ENCODE results near the gene EZR.

EZR gene

DNA sequence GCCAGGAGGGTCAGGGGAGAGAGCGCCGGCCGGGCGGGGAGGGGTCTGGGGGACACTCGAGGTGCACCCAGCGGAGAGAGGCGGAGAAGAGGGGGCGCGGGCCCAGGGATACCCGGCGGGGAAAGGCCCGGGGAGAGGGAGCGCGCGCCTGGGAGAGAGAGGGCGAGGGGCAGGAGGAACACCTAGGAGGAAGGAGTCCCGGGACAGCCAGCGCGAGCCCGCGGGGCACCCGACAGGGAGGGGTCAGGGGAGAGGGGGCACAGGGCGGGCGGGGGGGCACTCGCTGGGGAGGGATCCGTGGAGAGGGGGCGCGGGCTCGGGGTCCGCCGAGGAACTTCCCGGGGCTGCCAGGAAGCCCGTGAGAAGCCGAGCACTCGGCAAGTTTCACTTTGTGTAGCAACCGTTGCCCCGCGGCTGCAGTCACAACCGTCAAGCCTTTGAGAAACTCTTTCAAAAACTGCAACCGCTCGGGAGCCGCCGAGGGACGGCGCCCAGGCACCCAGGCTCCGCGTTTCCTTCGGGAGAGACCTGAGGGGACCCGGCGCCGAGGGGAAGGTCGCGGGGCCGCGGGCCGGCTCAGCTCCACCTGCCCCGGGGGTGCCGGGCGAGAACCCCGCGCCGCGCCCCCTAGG is 471 bp downstream of the EZR start:
- peak overlapping the region; percentile 98 for H2BK5ac ChIP-seq (ENCODE audit: low read depth, low read length, poor library complexity)
- peak; percentile 81 to 92 for DNase-seq
- no CpG with 5 or more reads among the region's 63 CpGs for WGBS (ENCODE audit: extremely low coverage, insufficient coverage, insufficient read length)

DNA sequence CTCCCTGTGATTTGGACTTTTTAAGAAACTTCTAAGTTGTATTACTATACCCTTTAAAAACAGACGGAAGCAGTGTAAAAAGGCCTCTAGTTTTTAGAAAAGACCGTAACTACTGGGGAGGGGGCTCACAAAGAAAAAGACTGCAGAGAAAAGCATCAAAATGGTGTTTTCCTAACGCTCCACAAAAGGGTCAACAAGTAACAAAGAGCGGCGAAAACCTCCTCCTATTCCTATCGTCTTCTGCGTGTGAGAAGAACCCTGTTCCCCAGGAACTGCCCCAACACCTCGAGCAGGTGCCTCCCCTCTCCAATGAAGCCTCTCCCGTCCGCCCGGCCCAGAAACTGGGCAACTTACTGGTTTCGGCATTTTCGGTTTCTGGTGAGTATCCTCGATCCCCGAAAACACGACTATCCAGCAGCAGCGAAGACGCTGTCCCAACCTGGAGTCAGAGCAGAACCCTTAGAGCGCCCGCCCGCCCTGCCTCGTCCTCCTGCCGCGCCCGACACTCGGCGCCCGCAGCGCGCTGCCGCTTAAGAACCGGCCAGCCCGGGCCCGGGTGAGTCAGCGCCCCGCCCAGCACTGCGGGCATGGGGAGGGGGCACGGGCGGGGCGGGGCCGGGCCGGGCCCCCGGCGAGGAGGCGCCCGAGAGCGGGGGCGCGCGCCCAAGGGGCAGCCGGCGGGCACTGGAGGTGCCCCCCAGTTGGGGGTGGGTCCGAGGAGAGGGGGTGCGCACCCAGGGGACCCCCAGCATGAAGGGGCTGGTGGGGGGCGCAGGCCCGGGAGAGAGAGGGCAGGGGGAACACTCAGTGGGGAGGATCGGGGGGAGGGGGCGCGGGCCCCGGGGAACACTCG is 1.2 kb downstream of the EZR start:
- Histone ChIP-seq H2AK5ac (ENCODE audit: low read length) (no peak overlapping the region), H4K8ac (ENCODE audit: low read depth, low read length) (peak overlapping the region; percentile 73), H3K4ac (ENCODE audit: low read depth, low read length) (peak overlapping the region; percentile 90), H3K23ac (ENCODE audit: low read length) (no peak overlapping the region), H3K27ac (ENCODE audit: low read depth, low read length) (peak overlapping the region; percentile 94), H2BK5ac (ENCODE audit: low read depth, low read length, poor library complexity) (peak overlapping the region; percentile 96), H2AFZ (ENCODE audit: insufficient read depth, low read length, poor library complexity) (no peak overlapping the region), H3K4me1 (ENCODE audit: control insufficient read depth in 1 of 2, insufficient read depth in 2 of 2, low read length in 2 of 2) (peaks cover 7 to 22% of the 10 kb centered on the region in 2 experiments), H2BK12ac (ENCODE audit: low read length) (no peak overlapping the region), H3K4me2 (ENCODE audit: low read length) (peak overlapping the region; percentile 73), H3K14ac (ENCODE audit: low read length) (peak overlapping the region; percentile 96), H3K9me3 (ENCODE audit: insufficient read depth, low read depth, low read length) (peaks cover 2% of the 10 kb centered on the region), H4K12ac (ENCODE audit: low read depth, low read length) (no peak overlapping the region), H3K79me1 (ENCODE audit: low read length) (peaks cover 16% of the 10 kb centered on the region), H3K27me3 (ENCODE audit: insufficient read depth, low read length) (no peaks in the 10 kb centered on the region), H3K18ac (ENCODE audit: low read length) (peak overlapping the region; percentile 97), H2BK120ac (ENCODE audit: insufficient read depth, low read length, poor library complexity) (peak overlapping the region; percentile 92), H3K36me3 (ENCODE audit: control insufficient read depth in 1 of 2, insufficient read depth in 2 of 2, low read length in 2 of 2) (peaks cover 18% of the 10 kb centered on the region in 2 experiments), H3K9ac (ENCODE audit: low read length) (peak overlapping the region; percentile 95), H3K79me2 (ENCODE audit: control insufficient read depth, insufficient read depth, low read length, poor library complexity) (peaks cover 32% of the 10 kb centered on the region), H4K91ac (ENCODE audit: low read depth, low read length) (peak overlapping the region; percentile 89), H3K4me3 (ENCODE audit: low read depth, low read length) (peak overlapping the region; percentile 87)
- no CpG with 5 or more reads among the region's 61 CpGs for WGBS (ENCODE audit: extremely low coverage, insufficient coverage, insufficient read length)
- DNase-seq: peak; percentile 85 to 91

More for the DNA sequence above, 471 bp downstream of the EZR start:
- peak overlapping the region; percentile 92 for H2BK120ac ChIP-seq (ENCODE audit: insufficient read depth, low read length, poor library complexity)
- H3K9ac ChIP-seq (ENCODE audit: low read length): peak overlapping the region; percentile 96
- H3K18ac ChIP-seq (ENCODE audit: low read length): peak overlapping the region; percentile 97
- H3K9me3 ChIP-seq (ENCODE audit: insufficient read depth, low read depth, low read length): no peaks in the 10 kb centered on the region
- peaks cover 27% of the 10 kb centered on the region for H3K79me2 ChIP-seq (ENCODE audit: control insufficient read depth, insufficient read depth, low read length, poor library complexity)
- H3K14ac ChIP-seq (ENCODE audit: low read length): peak overlapping the region; percentile 96
- peak overlapping the region; percentile 94 for H4K8ac ChIP-seq (ENCODE audit: low read depth, low read length)
- H3K23ac ChIP-seq (ENCODE audit: low read length): no peak overlapping the region
- H3K27me3 ChIP-seq (ENCODE audit: insufficient read depth, low read length): no peaks in the 10 kb centered on the region
- peak overlapping the region; percentile 97 for H4K91ac ChIP-seq (ENCODE audit: low read depth, low read length)
- H3K4me2 ChIP-seq (ENCODE audit: low read length): peak overlapping the region; percentile 81
- peaks cover 12 to 13% of the 10 kb centered on the region in 2 experiments for H3K36me3 ChIP-seq (ENCODE audit: control insufficient read depth in 1 of 2, insufficient read depth in 2 of 2, low read length in 2 of 2)
- H2AK5ac ChIP-seq (ENCODE audit: low read length): peak overlapping the region; percentile 72
- peaks cover 16% of the 10 kb centered on the region for H3K79me1 ChIP-seq (ENCODE audit: low read length)
- H4K12ac ChIP-seq (ENCODE audit: low read depth, low read length): peak overlapping the region; percentile 97
- H3K4me1 ChIP-seq (ENCODE audit: control insufficient read depth in 1 of 2, insufficient read depth in 2 of 2, low read length in 2 of 2): peaks cover 7 to 17% of the 10 kb centered on the region in 2 experiments
- H3K4me3 ChIP-seq (ENCODE audit: low read depth, low read length): peak overlapping the region; percentile 87
- H3K27ac ChIP-seq (ENCODE audit: low read depth, low read length): peak overlapping the region; percentile 94
- no peak overlapping the region for H2BK12ac ChIP-seq (ENCODE audit: low read length)
- peak overlapping the region; percentile 92 for H3K4ac ChIP-seq (ENCODE audit: low read depth, low read length)
- peak overlapping the region; percentile 59 for H2AFZ ChIP-seq (ENCODE audit: insufficient read depth, low read length, poor library complexity)

DNA sequence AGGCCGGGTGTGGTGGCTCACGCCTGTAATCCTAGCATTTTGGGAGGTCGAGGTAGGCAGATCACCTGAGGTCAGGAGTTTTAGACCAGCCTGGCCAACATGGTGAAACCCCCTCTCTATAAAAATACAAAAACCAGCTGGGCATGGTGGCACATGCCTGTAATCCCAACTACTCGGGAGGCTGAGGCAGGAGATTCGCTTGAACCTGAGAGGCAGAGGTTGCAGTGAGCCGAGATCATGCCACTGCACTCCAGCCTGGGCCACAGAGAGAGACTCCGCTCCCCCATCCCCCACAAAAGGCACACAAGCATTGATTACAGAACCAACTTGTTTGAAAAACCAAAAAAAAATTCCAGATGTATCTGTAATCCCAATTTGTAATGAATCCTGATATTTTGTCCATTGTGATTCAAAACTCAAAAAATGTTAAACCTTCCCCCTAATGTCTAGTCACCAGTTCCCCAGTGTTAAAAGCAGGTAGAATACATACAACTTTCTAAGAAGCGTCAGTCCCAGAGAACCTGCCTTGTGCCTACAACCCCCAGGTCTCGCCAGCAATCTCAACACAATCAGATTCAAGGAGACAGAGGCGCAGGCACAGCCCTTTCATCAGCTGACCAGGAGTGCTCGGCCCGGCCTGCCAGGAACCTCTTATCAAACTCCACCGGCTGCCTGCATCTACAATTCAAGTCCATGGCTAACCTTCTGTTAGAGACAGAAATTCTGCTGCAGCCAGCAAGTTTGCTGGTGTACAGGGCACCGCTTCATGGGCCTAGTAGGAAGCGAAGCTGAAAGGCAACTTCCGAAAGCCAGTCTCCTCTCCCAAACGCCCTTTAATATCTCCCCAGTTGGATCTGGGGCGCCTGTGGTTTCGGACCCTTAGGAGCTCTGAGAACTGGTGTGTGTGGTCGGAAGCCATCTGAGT is 2.1 kb downstream of the EZR start:
- Histone ChIP-seq H2BK5ac (ENCODE audit: low read depth, low read length, poor library complexity) (peak overlapping the region; percentile 1), H3K23ac (ENCODE audit: low read length) (no peak overlapping the region), H4K8ac (ENCODE audit: low read depth, low read length) (no peak overlapping the region), H4K12ac (ENCODE audit: low read depth, low read length) (no peak overlapping the region), H3K4me1 (ENCODE audit: control insufficient read depth in 1 of 2, insufficient read depth in 2 of 2, low read length in 2 of 2) (peaks cover 7 to 26% of the 10 kb centered on the region in 2 experiments), H3K4ac (ENCODE audit: low read depth, low read length) (peak overlapping the region; percentile 75), H3K36me3 (ENCODE audit: control insufficient read depth in 1 of 2, insufficient read depth in 2 of 2, low read length in 2 of 2) (peaks cover 22 to 23% of the 10 kb centered on the region in 2 experiments), H2AFZ (ENCODE audit: insufficient read depth, low read length, poor library complexity) (no peak overlapping the region), H2BK120ac (ENCODE audit: insufficient read depth, low read length, poor library complexity) (no peak overlapping the region), H4K91ac (ENCODE audit: low read depth, low read length) (no peak overlapping the region), H2BK12ac (ENCODE audit: low read length) (no peak overlapping the region), H3K9me3 (ENCODE audit: insufficient read depth, low read depth, low read length) (peaks cover 2% of the 10 kb centered on the region), H3K18ac (ENCODE audit: low read length) (no peak overlapping the region), H3K79me2 (ENCODE audit: control insufficient read depth, insufficient read depth, low read length, poor library complexity) (peaks cover 36% of the 10 kb centered on the region), H2AK5ac (ENCODE audit: low read length) (no peak overlapping the region), H3K79me1 (ENCODE audit: low read length) (peaks cover 16% of the 10 kb centered on the region), H3K14ac (ENCODE audit: low read length) (no peak overlapping the region), H3K4me3 (ENCODE audit: low read depth, low read length) (peak overlapping the region; percentile 87), H3K27ac (ENCODE audit: low read depth, low read length) (peak overlapping the region; percentile 94), H3K4me2 (ENCODE audit: low read length) (peak overlapping the region; percentile 73), H3K9ac (ENCODE audit: low read length) (peak overlapping the region; percentile 95), H3K27me3 (ENCODE audit: insufficient read depth, low read length) (no peaks in the 10 kb centered on the region)
- no CpG with 5 or more reads among the region's 20 CpGs for WGBS (ENCODE audit: extremely low coverage, insufficient coverage, insufficient read length)
- DNase-seq: peak; percentile 66 to 68

DNA sequence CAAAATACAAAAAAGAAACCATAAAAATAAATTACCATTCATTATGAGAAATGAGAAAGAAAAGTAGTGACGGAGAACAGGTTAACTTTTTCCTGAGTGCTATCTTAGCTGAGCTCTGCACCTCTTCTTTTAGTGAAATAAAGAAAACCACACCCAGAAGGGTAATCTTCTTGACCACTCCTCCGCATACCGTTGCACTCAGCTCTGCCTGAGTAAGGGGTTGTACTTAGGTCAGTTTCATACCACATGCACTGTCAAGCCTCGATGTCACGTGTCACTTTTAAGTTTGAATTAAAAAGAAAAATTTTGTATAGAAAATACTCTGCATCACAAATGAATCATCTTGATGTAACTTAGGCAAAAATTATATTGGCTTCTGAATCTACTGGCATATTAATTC is 2.8 kb downstream of the EZR start:
- Histone ChIP-seq H2AK5ac (ENCODE audit: low read length) (no peak overlapping the region), H2BK5ac (ENCODE audit: low read depth, low read length, poor library complexity) (no peak overlapping the region), H2AFZ (ENCODE audit: insufficient read depth, low read length, poor library complexity) (no peak overlapping the region), H4K8ac (ENCODE audit: low read depth, low read length) (no peak overlapping the region), H4K91ac (ENCODE audit: low read depth, low read length) (no peak overlapping the region), H3K4ac (ENCODE audit: low read depth, low read length) (no peak overlapping the region), H3K4me2 (ENCODE audit: low read length) (peak overlapping the region; percentile 73), H3K79me2 (ENCODE audit: control insufficient read depth, insufficient read depth, low read length, poor library complexity) (peaks cover 39% of the 10 kb centered on the region), H3K9me3 (ENCODE audit: insufficient read depth, low read depth, low read length) (peaks cover 2% of the 10 kb centered on the region), H2BK120ac (ENCODE audit: insufficient read depth, low read length, poor library complexity) (no peak overlapping the region), H3K36me3 (ENCODE audit: control insufficient read depth in 1 of 2, insufficient read depth in 2 of 2, low read length in 2 of 2) (peaks cover 25 to 26% of the 10 kb centered on the region in 2 experiments), H3K23ac (ENCODE audit: low read length) (no peak overlapping the region), H4K12ac (ENCODE audit: low read depth, low read length) (no peak overlapping the region), H3K4me1 (ENCODE audit: control insufficient read depth in 1 of 2, insufficient read depth in 2 of 2, low read length in 2 of 2) (peaks cover 7 to 26% of the 10 kb centered on the region in 2 experiments), H3K4me3 (ENCODE audit: low read depth, low read length) (peak overlapping the region; percentile 53), H3K9ac (ENCODE audit: low read length) (no peak overlapping the region), H3K27me3 (ENCODE audit: insufficient read depth, low read length) (no peaks in the 10 kb centered on the region), H3K79me1 (ENCODE audit: low read length) (peaks cover 16% of the 10 kb centered on the region), H3K14ac (ENCODE audit: low read length) (no peak overlapping the region), H2BK12ac (ENCODE audit: low read length) (no peak overlapping the region), H3K27ac (ENCODE audit: low read depth, low read length) (no peak overlapping the region), H3K18ac (ENCODE audit: low read length) (no peak overlapping the region)
- no CpG with 5 or more reads among the region's 5 CpGs for WGBS (ENCODE audit: extremely low coverage, insufficient coverage, insufficient read length)
- peak in 1 of 2 donors; percentile 45 for DNase-seq

Data from trophoblast cell (in vitro differentiated cells and primary cell).